Measurements from ENCODE around the gene GIPC3. TPM values are rescaled to one million over a fixed set of nuclear protein-coding genes. Genes with fewer than 3 reads are reported as not detected.
"Not testable (repeated sequence)": the region's sequence is repeated elsewhere in the genome, so short reads cannot be mapped to it uniquely, and the experiment has no call there.

Gene GIPC3
- total and polyA plus RNA-seq, 2 of the 8 experiments (the other 6 are each of a cell fraction or from before 2014, with no cell fraction given), result 1.0 to 1.2 TPM

DNA sequence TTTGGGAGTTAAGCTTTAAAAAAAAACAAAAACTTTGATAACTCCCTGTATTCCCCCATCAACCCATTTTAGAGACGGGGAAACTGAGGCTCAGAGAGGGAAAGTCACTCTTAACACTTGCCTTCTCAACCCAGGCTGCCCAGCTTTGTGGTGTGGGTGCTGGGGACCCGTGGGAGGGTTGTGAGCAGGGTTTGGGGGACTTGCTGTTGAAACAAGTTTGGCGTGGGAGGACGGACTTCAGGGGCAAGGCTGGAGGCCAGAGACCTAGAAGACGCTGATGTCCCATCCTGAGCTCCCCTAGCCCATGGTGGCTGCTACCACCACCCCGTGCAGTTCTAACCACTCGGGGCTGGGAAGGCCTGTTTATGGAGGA lies 42.1 kb downstream of the GIPC3 start (continued):
- TF ChIP-seq TCF12 (IDR thresholded peaks at IDR 0.05; ENCODE audit: low read depth, low read length) (no peak), PHF8 (conservative IDR thresholded peaks at IDR 0.05; ENCODE audit: low read depth, low read length) (0 out of 2 replicates have a peak, but pooled peaks have one; percentile 8), EZH2 (IDR thresholded peaks at IDR 0.05; ENCODE audit: low read depth, low read length, severe bottlenecking) (no peak), TAF7 (optimal IDR thresholded peaks at IDR 0.05; ENCODE audit: borderline replicate concordance, low read depth, low read length) (no peak), TBP (IDR thresholded peaks at IDR 0.05; ENCODE audit: low read depth, low read length) (no peak)

DNA sequence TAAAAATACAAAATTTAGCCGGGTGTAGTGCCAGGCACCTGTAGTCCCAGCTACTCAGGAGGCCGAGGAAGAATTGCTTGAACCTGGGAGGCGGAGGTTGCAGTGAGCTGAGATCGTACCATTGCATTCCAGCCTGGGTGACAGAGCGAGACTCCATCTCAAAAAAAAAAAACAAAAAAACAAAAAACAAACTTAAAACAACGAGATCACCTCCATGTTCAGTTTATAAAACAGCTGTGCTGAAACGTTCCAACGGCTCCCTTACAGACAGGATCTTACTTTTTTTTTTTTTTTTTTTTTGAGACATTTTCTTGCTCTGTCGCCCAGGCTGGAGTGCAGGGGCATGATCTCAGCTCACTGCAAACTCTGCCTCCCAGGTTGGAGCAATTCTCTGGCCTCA lies 43.5 kb downstream of the GIPC3 start:
- H4K8ac ChIP-seq (ENCODE audit: extremely low read depth, insufficient read depth, low read length); H2BK5ac ChIP-seq (ENCODE audit: low read depth, low read length); H3K27me3 ChIP-seq (replicated peaks in 1 of 4; ENCODE audit: control insufficient read depth in 3 of 4, extremely low read depth in 1 of 4, insufficient read depth in 3 of 4, low read length in 3 of 4); H2AFZ ChIP-seq (ENCODE audit: low read length); H3K23ac ChIP-seq (ENCODE audit: insufficient read length); FAIRE-seq; H3K23me2 ChIP-seq (ENCODE audit: low read depth, low read length); H4K91ac ChIP-seq (replicated peaks; ENCODE audit: insufficient read length, low read length); H3K27ac ChIP-seq (ENCODE audit: low read depth, low read length); H3K4me3 ChIP-seq (ENCODE audit: extremely low read depth in 1 of 4, insufficient read depth in 2 of 4, low read depth in 3 of 4, low read length in 4 of 4); H2BK12ac ChIP-seq (ENCODE audit: low read depth, low read length); H4K20me1 ChIP-seq (replicated peaks in 1 of 2; ENCODE audit: control insufficient read depth in 1 of 2, insufficient read depth in 2 of 2, low read length in 2 of 2); H2BK15ac ChIP-seq (ENCODE audit: low read length); H3K4me2 ChIP-seq (ENCODE audit: insufficient read depth in 1 of 2, low read depth in 2 of 2, low read length in 2 of 2); H2BK20ac ChIP-seq (ENCODE audit: low read length); H3K4me1 ChIP-seq (replicated peaks in 1 of 4; ENCODE audit: control insufficient read depth in 3 of 4, insufficient read depth in 4 of 4, low read length in 3 of 4); H3K9me3 ChIP-seq (ENCODE audit: insufficient read depth in 2 of 2, low read depth in 1 of 2, low read length in 1 of 2); H3K18ac ChIP-seq (ENCODE audit: extremely low read depth, low read length); H3K9ac ChIP-seq (replicated peaks in 1 of 4; ENCODE audit: extremely low read depth in 1 of 4, low read depth in 3 of 4, low read length in 3 of 4); H3K56ac ChIP-seq (replicated peaks; ENCODE audit: insufficient read length, low read depth, low read length); H3K4ac ChIP-seq (replicated peaks; ENCODE audit: insufficient read length, low read depth, low read length); H4K5ac ChIP-seq (ENCODE audit: insufficient read length, low read depth, low read length); H2AK5ac ChIP-seq (ENCODE audit: low read depth, low read length); H2BK120ac ChIP-seq (replicated peaks; ENCODE audit: low read depth, low read length); DNase-seq (ENCODE audit: low read depth in 1 of 2, low spot score in 2 of 2); H3K14ac ChIP-seq (ENCODE audit: insufficient read length): not testable (repeated sequence)
- POLR2A ChIA-PET (ENCODE audit: partially characterized antibody), result interaction anchor here (0.7 kb wide), 1 partner anchor 21 kb away, joined by 5 read pairs; no protein-coding TSS in a partner anchor
- Histone ChIP-seq H3K36me3 (ENCODE audit: control insufficient read depth in 2 of 4, insufficient read depth in 4 of 4, low read length in 3 of 4) (peaks cover 0 to 20% (median 0%) of the 10 kb centered on the region in 4 experiments; a peak in 1 of 8 replicates), H3K79me2 (ENCODE audit: control insufficient read depth in 1 of 2, insufficient read depth in 2 of 2, low read length in 2 of 2) (peaks cover 9 to 24% of the 10 kb centered on the region in 2 experiments), H3K79me1 (ENCODE audit: low read depth, low read length) (peaks cover 12% of the 10 kb centered on the region)
- 80% methylated on average over 6 of the region's 9 CpGs; no CpG with 5 or more reads in 1 of the 2 experiments for WGBS, 2 experiments (ENCODE audit: extremely low coverage in 1 of 2, insufficient coverage in 1 of 2, insufficient read length in 1 of 2, insufficient replicate concordance in 2 of 2, low coverage in 1 of 2, low lambda C conversion rate in 2 of 2, missing lambda C conversion rate in 1 of 2)
- CTCF ChIA-PET (ENCODE audit: partially characterized antibody), result interaction anchor here (0.9 to 1.4 kb wide), 4 partner anchors 9 to 63 kb away, joined by 4 to 5 read pairs (median 4); no protein-coding TSS in a partner anchor
